ENCODE data around the gene SCNN1B. TPM values are rescaled to one million over a fixed set of nuclear protein-coding genes. Genes with fewer than 3 reads are reported as not detected.
"Not testable (repeated sequence)": the region's sequence is repeated elsewhere in the genome, so short reads cannot be mapped to it uniquely, and the experiment has no call there.

Gene SCNN1B
- total RNA-seq, 1 experiment from 2014 or later, result not detected

DNA sequence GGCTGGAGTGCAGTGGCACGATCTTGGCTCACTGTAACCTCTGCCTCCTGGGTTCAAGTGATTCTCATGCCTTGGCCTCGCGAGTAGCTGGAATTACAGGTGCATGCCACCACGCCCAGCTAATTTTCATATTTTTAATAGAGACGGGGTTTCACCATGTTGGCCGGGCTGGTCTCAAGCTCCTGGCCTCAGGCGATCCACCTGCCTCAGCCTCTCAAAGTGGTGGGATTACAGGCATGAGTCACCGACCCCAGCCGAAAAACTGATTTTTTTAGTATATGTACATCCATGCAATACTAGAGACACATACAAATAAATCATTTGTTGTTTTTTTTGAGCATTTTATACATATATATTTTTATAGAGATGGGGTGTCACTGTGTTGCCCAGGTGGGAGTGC, 79.6 kb downstream of the SCNN1B start:
- DNase-seq (ENCODE audit: low read depth), result not testable (repeated sequence)

DNA sequence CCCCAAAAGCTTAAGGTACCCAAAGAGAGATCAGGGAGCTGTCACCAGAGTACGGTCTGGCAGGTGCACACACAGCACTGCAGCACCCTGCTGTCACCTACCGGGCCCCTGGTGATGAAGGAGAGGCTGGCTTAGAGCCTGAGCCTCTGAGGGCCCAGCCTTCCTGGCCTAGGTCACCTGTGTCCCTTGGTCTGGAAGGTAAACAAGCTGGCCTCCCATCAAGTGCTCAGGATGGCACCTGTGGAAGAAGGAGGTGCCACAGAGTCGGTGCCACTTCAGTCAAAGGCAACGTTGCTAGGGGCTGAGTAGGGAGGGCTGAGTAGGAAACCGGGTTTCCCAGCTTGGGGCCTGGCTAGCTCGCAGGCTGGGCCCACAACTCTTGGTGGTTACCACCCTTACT, 80.2 kb downstream of the SCNN1B start:
- DNase-seq (ENCODE audit: low read depth), result no peak

DNA sequence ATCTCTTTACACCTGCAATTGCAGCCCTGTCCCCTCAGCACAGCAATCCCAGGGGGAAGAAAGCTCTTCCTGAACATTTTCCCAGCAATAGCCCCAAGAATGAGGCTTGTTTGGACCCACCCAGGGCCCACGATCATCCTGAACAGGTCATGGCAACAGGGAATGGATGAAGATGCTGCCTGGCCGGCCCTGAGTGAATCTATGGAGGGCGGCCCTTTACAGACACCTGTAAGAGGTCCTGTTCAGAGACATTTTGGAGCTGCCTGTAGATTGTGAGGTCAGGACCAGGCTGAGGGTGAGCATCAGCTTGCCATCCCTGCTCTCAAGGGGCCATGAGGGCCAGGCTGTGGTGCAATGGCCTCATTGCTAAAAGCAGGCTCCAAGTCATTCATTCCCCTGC, 81.8 kb downstream of the SCNN1B start:
- no peak for DNase-seq (ENCODE audit: low read depth)

DNA sequence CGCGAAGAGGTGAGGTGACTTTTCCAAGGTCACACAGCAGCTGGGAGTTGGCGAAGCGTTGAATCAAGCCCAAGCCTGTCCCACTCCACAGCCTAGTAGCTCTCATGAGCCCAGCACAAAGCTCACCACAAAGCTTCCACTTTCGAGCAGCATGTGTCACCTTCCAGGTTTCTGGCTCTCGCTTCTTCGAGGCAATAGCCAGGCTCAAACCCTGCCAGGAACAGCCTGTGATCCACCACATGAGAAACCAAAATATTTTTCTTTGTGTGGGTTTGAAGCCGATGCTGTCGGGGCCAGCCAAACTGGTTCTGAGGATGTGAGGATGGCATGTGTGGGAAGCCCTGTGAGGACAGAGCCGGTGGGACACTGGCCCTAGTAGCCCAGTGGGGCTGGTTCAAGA, 82.8 kb downstream of the SCNN1B start:
- DNase-seq (ENCODE audit: low read depth), result peak; percentile 25

DNA sequence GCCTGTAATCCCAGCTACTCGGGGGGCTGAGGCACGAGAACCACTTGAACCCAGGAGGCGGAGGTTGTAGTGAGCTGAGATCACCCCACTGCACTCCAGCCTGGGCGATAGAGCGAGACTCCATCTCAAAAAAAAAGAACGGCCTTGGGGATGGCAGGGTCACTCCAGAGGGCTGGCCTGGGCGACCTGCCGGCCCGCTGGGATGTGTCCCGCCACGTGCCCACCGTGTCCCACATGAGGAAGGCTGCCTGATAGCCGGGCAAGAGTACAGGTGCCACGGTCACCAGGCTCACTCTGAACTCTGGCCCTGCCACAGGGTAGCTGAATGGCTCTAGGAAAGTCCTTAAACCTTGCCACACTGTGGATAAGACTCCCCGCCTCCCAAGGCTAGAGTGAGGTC, 83.3 kb downstream of the SCNN1B start:
- DNase-seq (ENCODE audit: low read depth), result no peak

DNA sequence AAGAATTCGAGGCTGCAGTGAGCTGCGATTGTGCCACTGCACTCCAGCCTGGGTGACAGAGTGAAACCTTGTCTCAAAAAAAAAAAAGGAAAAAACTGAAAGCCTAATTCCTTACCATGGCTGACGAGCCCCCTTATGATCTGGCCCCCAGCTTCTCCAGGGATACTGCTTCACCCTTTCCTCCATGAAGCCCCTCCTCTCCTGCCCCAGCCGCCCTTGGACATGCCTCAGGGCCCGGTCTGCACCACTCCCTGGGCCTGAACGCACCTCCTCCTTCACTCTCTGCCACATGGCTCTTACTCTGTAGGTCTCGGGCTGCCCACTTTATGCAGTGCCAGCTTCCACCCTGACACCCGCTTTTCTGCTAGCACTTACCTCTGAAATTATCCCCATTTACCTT, 85.6 kb downstream of the SCNN1B start:
- no peak for DNase-seq (ENCODE audit: low read depth)

DNA sequence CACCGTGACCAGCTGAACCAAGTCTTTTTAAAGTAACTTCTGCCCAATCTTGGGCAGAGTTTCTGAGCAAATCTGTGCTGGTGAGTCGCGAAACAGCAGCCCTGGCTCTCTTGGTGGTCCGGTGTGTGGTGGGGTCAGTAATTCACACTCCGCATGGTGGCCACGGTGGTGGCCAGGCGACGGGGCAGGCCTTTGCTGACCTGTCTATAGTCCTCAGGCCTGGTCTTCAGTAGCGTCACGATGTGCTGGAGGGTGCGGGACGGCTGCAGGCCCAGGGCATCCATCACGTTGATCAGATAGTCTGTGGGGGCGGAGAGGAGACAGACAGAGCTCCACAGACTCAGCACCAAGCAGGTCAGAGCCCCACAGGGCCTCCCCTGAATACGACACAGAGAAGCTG, 86.7 kb downstream of the SCNN1B start:
- no peak for DNase-seq (ENCODE audit: low read depth)

DNA sequence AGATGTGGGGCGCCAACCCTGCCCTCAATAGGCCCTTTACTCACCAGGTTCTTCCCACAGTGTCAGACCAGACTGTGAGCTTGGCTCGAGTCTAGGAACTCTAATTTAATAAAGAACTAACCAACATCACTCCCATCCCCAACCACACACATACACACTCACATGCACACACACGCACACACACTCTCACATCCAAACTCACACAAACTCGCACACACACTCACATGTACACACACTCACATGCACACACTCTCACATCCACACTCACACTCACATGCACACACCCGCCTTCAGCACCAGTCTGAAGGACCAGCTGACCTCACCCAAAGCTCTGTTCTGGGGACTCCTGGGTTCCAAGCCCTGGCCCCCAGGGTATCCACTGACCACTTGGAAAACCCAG, 87.1 kb downstream of the SCNN1B start:
- no peak for DNase-seq (ENCODE audit: low read depth)

DNA sequence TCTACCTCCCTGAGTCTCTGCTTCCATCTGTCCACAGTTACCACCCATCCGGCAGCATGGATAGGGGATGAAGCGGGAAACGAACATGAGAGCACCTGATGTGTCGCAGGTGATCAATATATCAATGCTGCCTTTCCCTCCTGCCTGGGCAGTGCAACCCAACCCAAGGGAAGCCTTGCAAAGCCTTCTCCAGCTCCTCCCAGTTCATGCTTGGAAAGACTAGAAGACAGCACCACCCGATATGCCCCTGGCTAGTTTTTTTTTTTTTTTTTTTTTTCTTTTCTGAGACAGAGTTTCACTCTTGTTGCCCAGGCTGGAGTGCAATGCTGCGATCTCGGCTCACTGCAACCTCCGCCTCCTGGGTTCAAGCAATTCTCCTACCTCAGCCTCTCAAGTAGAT, 87.8 kb downstream of the SCNN1B start:
- DNase-seq (ENCODE audit: low read depth), result not testable (repeated sequence)

DNA sequence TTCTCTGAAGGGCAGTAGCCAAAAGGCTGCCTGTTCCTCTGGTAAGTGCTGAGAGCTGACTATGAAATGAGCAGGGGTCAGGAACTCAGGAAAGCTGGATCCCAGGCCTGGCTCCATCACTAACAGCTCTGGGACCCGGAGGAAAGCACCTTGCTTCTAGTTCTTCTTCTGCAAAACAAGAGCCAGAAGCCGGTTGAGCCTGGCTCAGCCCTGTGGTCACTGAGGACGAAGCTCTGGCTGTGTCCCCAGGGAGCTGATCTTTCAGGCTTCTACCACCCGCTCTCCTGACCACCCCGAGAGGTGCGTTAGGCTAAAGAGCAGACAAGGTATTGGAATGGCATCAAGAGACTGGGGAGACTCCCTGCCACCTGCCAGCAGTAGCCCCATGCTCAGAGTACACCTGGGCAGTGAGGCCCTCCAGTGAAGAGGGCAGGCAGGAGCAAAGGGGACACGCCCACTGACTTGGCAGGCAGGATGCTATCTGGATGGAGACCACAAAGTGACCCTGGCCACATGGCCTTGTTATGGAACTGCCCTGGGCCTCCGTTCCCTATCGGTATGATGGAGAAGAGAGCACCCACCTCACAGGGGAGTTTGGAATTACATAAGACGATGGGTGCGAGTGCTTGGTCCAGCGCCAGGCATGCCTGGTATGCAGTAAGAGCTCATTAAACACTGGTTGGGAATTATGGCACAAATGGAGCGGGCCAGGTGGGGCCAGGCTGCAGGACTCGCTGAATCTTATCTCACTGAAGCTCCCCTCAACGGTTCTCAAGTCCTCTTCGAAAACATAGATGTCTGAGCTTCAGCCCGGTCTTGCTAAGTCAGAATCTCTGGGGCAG, 89.5 kb downstream of the SCNN1B start:
- no peak for DNase-seq (ENCODE audit: low read depth)

DNA sequence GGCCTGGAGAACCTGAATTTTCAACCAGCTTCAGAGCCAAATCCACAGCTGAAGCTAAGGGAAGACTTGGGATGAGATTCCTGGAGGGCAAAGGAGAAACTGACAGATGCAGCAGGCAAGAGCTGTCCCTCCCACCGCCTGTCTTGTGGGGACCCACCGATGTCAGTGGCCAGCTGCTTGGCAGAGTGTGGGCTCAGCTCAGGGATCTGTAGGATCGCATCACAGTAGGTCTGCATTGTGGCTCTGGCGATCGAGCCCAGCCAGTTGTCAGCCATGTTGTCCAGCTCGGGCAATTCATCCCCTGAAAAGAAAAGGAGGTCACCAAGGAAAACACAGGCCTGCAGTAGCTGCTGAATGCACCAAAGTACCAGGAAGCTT, 90.1 kb downstream of the SCNN1B start:
- no peak for DNase-seq (ENCODE audit: low read depth)

DNA sequence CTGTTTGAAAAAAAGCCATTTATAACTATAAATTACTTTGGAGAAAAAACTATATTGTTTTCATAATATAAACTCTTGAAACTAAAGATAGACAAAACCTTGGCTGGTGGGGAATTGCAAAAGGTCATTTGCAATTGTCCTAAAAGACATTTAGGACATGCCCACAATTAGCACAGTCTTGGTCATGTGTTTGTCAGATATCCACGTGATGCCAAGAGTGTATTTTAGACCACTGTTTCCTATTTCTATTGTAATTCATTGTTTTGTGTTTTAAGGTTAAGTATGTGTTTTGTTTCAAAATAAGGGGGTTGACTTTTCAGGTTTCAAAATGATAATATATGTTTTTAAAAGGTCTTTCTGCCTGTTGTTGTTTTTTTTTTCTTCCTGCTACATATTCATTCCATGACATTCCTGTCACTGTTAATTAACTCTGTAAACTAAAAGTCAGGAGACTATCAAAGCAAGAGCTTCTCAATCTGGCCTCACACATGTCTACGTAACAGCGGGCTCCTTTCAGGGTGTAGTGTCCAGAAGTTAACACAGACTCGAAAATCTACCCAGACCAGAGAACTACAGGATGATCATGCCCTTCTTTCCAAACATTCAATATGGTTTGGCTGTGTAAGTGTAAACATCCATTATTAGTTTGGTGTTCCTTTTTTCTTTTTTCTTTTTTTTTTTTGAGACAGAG, 92.2 kb downstream of the SCNN1B start:
- no peak for DNase-seq (ENCODE audit: low read depth)

DNA sequence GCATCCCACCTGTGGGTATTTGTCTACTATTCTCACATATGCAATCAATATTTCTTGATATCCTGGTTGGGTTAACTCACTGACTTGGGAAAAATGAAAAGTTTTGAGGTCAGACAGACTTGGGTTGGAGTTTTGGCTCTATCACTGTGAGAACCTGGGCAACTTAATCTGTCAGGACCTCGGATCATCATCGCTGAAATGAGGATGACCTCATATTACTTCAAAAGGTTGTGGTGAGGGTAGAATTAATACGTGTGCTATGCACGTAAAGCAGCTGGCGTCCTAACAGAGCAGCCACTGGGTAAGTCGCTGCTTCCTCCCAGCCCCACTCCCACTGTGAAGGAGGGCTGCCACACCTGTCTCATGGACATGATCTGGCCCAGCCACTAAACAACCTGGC, 93.6 kb downstream of the SCNN1B start:
- no peak for DNase-seq (ENCODE audit: low read depth)

DNA sequence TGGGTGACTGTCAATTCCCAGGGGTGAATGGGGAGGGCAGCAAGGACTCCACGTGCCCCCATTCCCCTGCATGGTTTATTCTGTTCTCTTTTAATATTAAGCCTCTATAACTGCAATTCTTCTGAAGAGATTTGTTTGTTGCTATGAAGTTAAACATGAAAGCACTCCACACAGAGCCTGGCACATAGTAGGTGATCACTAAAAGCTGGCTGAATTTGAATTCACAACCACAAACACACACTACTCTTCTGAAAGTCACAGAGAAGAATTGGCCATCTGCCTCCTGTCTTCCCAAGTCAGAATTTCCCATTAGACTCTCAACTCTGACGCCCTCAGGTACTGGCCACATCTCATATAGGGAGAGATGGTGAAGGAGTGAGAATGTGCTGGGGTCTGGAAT, 95.4 kb downstream of the SCNN1B start:
- no peak for DNase-seq (ENCODE audit: low read depth)

DNA sequence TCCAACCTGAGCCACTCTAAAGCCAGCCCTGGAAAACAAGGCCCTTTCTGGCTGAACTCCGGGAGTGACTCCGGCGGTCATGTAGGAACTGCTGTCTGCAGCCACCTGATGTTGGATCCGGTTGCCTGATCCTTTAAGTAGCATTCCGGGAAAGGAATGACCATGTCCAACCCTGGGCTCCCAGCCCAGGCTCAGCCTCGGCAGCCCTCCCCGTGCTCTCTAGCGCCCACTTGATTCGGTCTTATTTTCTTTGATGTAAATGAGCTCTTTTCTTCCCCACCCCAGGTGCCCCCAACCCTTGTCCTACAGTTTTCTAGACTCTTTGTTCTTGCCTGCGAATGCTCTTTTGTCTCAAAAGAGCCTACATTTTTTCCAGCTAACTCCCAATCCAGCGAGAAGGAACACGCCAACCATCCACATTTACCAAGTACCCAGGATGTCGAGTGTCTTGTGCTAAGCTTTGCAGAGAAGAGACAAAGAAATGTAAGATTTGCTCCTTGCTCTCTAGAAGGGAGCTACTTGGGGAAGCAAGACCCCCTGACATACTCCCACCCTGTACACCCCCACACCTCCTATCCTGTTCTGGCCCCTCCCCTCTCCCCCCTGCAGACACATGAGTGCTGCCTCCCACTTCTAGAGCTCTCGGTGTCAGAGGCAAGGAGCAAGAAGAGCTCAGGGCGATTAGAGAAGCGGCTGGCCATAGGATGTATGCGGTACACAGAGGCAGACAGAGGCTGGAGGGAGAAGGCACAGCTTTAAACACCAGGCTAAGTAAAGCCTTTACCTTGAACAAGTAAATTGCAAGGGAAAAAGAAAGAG, 97.1 kb downstream of the SCNN1B start:
- DNase-seq (ENCODE audit: low read depth), result no peak

DNA sequence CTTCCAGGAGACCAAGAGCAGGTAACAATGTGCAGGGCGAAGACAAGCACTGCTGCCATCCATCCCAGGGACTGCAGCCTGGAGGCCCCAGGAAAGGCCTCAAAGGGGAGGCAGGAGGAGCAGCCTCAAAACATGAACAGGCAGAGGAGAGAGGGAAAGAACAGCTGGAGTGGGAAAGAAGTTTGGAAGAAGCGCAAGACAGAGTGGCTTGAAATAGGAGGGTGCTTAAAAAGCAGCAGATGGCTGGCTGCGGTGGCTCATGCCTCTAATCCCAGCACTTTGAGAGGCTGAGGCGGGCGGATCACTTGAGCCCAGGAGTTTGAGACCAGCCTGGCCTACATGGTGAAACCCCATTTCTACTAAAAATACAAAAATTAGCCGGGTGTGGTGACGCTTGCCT, 98.3 kb downstream of the SCNN1B start:
- DNase-seq (ENCODE audit: low read depth), result not testable (repeated sequence)

DNA sequence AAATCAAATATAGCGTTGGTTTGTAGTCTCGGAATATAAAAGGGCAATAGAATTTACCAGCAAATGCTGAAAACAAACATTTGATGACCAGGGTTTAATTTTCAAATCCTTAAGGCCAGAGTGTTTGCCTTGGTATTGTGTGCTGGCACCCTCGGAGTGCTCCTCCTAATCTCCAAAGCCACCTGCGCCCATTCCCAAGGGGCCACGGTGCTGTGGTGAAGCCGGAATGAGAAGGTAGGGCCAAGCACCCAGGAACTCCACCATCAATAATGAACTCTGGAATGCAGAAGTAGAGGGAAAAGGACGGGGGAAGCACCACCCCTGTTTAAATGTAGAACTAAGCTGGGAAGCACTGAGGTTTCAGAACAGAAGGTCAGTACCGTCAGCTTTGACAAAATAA, 99.0 kb downstream of the SCNN1B start:
- DNase-seq (ENCODE audit: low read depth), result no peak

DNA sequence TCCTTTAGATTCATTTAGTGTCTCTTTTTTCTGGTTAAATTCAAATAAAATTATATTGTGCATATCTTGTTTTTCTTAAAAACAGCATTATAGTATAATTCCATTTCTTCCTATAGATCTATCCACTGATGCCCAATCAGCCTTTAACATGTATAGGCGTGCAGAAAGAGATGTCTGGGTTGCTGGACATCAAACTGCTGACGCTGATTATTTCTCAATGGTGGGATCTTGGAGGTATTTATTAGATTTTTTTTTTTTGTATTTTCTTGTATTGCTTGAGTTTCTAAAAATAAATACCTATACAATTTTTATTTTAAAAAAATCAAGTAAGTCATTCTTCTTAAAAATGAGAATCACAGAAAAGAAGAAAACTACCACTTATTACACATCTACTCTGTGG, 100.0 kb downstream of the SCNN1B start:
- DNase-seq (ENCODE audit: low read depth), result no peak

DNA sequence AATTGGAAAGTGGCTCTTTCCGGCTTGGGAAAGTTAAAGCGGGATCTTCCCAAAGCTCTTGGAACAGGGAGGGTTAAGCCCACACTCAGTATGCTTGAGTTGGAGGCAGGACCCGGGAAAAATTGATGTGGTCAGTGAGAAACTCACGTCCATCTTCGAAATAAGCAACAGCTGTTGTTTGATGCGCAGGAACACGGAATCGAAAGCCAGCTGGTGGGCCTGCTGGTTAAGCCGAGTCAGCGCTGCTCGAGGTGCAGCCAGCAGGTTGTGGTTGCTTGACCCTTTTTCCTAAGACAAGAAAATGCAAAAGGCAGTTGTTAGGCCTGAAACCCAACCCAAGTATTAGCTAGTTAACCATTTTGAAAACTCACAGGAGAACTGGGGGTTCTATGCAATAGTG, 101.4 kb downstream of the SCNN1B start:
- no peak for DNase-seq (ENCODE audit: low read depth)

DNA sequence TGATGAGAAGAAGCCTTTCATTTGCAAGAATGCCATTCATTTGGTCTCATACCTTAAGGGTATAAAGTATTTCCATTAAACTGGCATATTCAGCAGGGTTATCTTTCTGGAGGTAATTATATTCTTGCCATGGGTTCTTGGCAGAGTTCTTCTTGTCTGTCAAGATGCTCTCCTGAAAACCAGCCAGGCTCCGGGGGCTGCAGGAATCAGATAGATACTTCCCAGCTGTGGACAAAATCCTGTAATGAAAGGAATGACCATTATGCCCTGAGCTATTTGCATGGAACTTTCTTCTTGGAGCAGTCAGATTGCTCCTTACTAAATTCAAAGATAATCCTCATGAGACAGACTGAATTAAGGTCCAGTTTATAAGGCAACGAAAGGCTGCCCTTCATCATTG, 103.9 kb downstream of the SCNN1B start:
- DNase-seq (ENCODE audit: low read depth), result no peak

DNA sequence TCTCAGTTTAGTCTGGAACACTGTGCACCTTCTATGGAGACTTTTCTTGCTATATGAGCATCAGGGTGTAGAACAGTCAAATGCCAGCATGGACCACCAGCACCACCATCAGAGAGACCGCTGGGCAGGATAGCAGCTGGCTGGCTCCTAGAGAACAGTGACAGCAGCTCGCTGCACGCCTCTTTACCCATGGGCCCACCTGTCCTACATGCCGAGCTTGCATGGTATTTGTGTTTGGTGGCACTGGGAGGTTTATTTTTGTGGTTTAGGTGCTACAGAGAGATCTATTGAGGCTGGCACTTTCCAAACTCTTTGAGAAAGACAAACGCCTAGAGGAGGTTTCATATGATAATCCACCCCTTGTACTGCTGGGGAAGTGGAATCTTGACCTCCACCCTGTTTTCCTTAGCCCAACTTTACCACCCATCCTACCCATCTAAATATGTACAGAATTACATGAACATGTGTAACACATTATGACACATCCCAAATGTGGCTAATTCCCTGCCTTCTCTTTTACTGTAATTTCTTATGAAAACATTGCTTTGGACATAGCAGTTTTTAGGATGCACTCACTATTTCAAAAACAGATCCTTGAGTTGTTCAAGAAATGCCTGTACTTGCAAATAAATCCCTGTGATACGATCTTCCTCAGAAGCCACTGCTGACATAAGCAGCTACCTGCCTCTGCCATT, 104.6 kb downstream of the SCNN1B start:
- DNase-seq (ENCODE audit: low read depth), result no peak
